GM21367 (cell line): ENCODE results near the gene ARPC5L.
"Not testable (repeated sequence)": the region's sequence is repeated elsewhere in the genome, so short reads cannot be mapped to it uniquely, and the experiment has no call there.

Experiments used
- ATAC-seq: cut with Tn5 transposase; IDR thresholded peaks from one replicate; pipeline ENCODE4 v1.9.1; 2021; ENCODE audit not compliant: unreplicated experiment

Gene ARPC5L

GRCh38 chr9:124861342-124862229 lies at the start of gene ARPC5L, which contains the start of gene RPL35:
ARPC5L (plus strand) TSS chr9:124862130; CDS start chr9:124869291, 7,161 bp downstream.
RPL35 (minus strand) TSS chr9:124861957; CDS start chr9:124861912, 45 bp downstream.
- peak; percentile 73 for ATAC-seq

- no peak for ATAC-seq
Observed at GRCh38 chr9:124812441-124812876, 49.5 kb upstream of the ARPC5L start.

- no peak for ATAC-seq
Observed at GRCh38 chr9:124813041-124813440, 48.9 kb upstream of the ARPC5L start.

GRCh38 chr9:124813501-124814163 lies 48.3 kb upstream of the ARPC5L start:
- ATAC-seq: no peak

GRCh38 chr9:124814164-124814535 lies 47.8 kb upstream of the ARPC5L start:
- ATAC-seq: no peak

- ATAC-seq: no peak
Observed at GRCh38 chr9:124815601-124816000, 46.3 kb upstream of the ARPC5L start.

GRCh38 chr9:124818431-124819281 lies 43.3 kb upstream of the ARPC5L start:
- no peak for ATAC-seq

- no peak for ATAC-seq
Observed at GRCh38 chr9:124820698-124821623, 41.0 kb upstream of the ARPC5L start.

GRCh38 chr9:124828489-124829333 lies 33.2 kb upstream of the ARPC5L start:
- ATAC-seq: no peak

GRCh38 chr9:124829334-124829669 lies 32.6 kb upstream of the ARPC5L start:
- ATAC-seq: no peak

- no peak for ATAC-seq
Observed at GRCh38 chr9:124830593-124830992, 31.3 kb upstream of the ARPC5L start.

GRCh38 chr9:124831642-124832364 lies 30.1 kb upstream of the ARPC5L start:
- ATAC-seq: no peak

- ATAC-seq: no peak
Observed at GRCh38 chr9:124834591-124834990, 27.3 kb upstream of the ARPC5L start.

GRCh38 chr9:124835026-124835557 lies 26.8 kb upstream of the ARPC5L start:
- ATAC-seq: no peak

- ATAC-seq: not testable (repeated sequence)
Observed at GRCh38 chr9:124838132-124838531, 23.8 kb upstream of the ARPC5L start.

GRCh38 chr9:124838567-124839275 lies 23.2 kb upstream of the ARPC5L start:
- not testable (repeated sequence) for ATAC-seq

GRCh38 chr9:124839612-124840299 lies 22.2 kb upstream of the ARPC5L start:
- no peak for ATAC-seq
